CD14-positive monocyte (primary cell): ENCODE results near the gene CHST15. TPM values are rescaled to one million over a fixed set of nuclear protein-coding genes. Genes with fewer than 3 reads are reported as not detected.

Experiments used
- DNase-seq, 3 donors: peaks; one replicate each; pipeline ENCODE4 v3.0.0-alpha.2; 2011 to 2022
- H2AFZ ChIP-seq: 2 replicates; pipeline ENCODE4 v1.6.0; 2012; ENCODE audit warnings: mild to moderate bottlenecking, low read depth, low read length, inconsistent platforms; ENCODE audit not compliant: insufficient read depth, poor library complexity, severe bottlenecking
- H3K27ac ChIP-seq, 2 donors: 1 replicate in 1 of 2; 2 replicates in 1 of 2; pipeline ENCODE4 v1.5.1; 2012 to 2013; ENCODE audit warnings: low read length in 2 of 2, control low read depth in 1 of 2, inconsistent platforms in 1 of 2, low read depth in 1 of 2, mild to moderate bottlenecking in 1 of 2
- H3K27me3 ChIP-seq, 2 donors: one replicate each; pipeline versions ENCODE4 v1.6.0 to v1.6.1; 2011 to 2013; ENCODE audit warnings: low read length in 2 of 2; ENCODE audit not compliant: control insufficient read depth in 2 of 2, insufficient read depth in 2 of 2
- H3K36me3 ChIP-seq, 2 donors: replicated peaks in 1 of 2; 1 replicate in 1 of 2; 2 replicates in 1 of 2; pipeline versions ENCODE4 v1.5.1 to v1.6.1; 2012 to 2013; ENCODE audit warnings: low read length in 2 of 2, control low read depth in 1 of 2, inconsistent platforms in 1 of 2, mild to moderate bottlenecking in 1 of 2; ENCODE audit not compliant: insufficient read depth in 2 of 2, control insufficient read depth in 1 of 2
- H3K4me1 ChIP-seq, 2 donors: 1 replicate in 1 of 2; 2 replicates in 1 of 2; pipeline versions ENCODE4 v1.5.1 to v1.6.1; 2012 to 2013; ENCODE audit warnings: low read length in 2 of 2, control low read depth in 1 of 2, inconsistent platforms in 1 of 2, mild to moderate bottlenecking in 1 of 2, moderate library complexity in 1 of 2; ENCODE audit not compliant: insufficient read depth in 2 of 2, control insufficient read depth in 1 of 2
- H3K4me2 ChIP-seq: replicated peaks from 2 replicates; pipeline ENCODE3; 2012; ENCODE audit warnings: low read length, moderate library complexity, mild to moderate bottlenecking; ENCODE audit not compliant: poor library complexity, severe bottlenecking; ENCODE audit errors: extremely low read depth
- H3K4me3 ChIP-seq, 3 experiments: fragments of 200-600 bp in 1 of 3; sonication (generic) in 1 of 3; replicated peaks in 1 of 3; 1 replicate in 2 of 3; 2 replicates in 1 of 3; pipeline ENCODE4 v1.5.1; 2011 to 2013; ENCODE audit warnings: low read length in 3 of 3, mild to moderate bottlenecking in 3 of 3, control low read depth in 2 of 3, low read depth in 2 of 3, inconsistent platforms in 1 of 3, moderate library complexity in 1 of 3
- H3K79me2 ChIP-seq: 2 replicates; pipeline ENCODE4 v1.6.0; 2012; ENCODE audit warnings: mild to moderate bottlenecking, control low read depth, inconsistent platforms, low read length, moderate library complexity; ENCODE audit not compliant: insufficient read depth
- H3K9ac ChIP-seq: 2 replicates; pipeline ENCODE4 v1.6.0; 2017; ENCODE audit warnings: low read length, mild to moderate bottlenecking; ENCODE audit not compliant: insufficient read depth, poor library complexity, severe bottlenecking
- H3K9me3 ChIP-seq, 2 donors: replicated peaks in 1 of 2; 1 replicate in 1 of 2; 2 replicates in 1 of 2; pipeline versions ENCODE4 v1.5.1 to v1.6.1; 2012 to 2013; ENCODE audit warnings: low read length in 2 of 2, control low read depth in 1 of 2; ENCODE audit not compliant: control insufficient read depth in 1 of 2, insufficient read depth in 1 of 2
- H4K20me1 ChIP-seq: 2 replicates; pipeline ENCODE4 v1.6.0; 2012; ENCODE audit warnings: mild to moderate bottlenecking, low read length, control low read depth, moderate library complexity; ENCODE audit not compliant: insufficient read depth
- H3K27ac Mint-ChIP-seq, 7 donors: one replicate each; pipeline ENCODE4 v1.8.0; 2020; ENCODE audit warnings: mild to moderate bottlenecking in 7 of 7, mixed read lengths in 7 of 7, moderate library complexity in 6 of 7, inconsistent platforms in 2 of 7
- H3K27me3 Mint-ChIP-seq, 3 donors: one replicate each; pipeline ENCODE4 v1.8.0; 2021 to 2022; ENCODE audit warnings: low read depth in 3 of 3, mild to moderate bottlenecking in 3 of 3, mixed read lengths in 3 of 3, moderate library complexity in 3 of 3, inconsistent platforms in 1 of 3
- H3K36me3 Mint-ChIP-seq, 2 donors: one replicate each; pipeline ENCODE4 v1.8.0; 2020; ENCODE audit warnings: mixed read lengths in 2 of 2, inconsistent platforms in 1 of 2, mild to moderate bottlenecking in 1 of 2
- H3K4me1 Mint-ChIP-seq: one replicate; pipeline ENCODE4 v1.8.0; 2020; ENCODE audit warnings: mild to moderate bottlenecking, mixed read lengths
- H3K4me3 Mint-ChIP-seq, 2 donors: one replicate each; pipeline ENCODE4 v1.8.0; 2020; ENCODE audit warnings: mild to moderate bottlenecking in 2 of 2, mixed read lengths in 2 of 2, moderate library complexity in 1 of 2
- H3K9me3 Mint-ChIP-seq, 7 donors: one replicate each; pipeline ENCODE4 v1.8.0; 2020 to 2022; ENCODE audit warnings: mixed read lengths in 7 of 7, mild to moderate bottlenecking in 6 of 7, moderate library complexity in 6 of 7, inconsistent platforms in 2 of 7
- WGBS: methylation state at CpG from one replicate; pipeline ENCODE4 v1.1.5; 2013; ENCODE audit warnings: missing lambda C conversion rate; ENCODE audit not compliant: insufficient coverage; 5-methylcytosine and 5-hydroxymethylcytosine counted together
- intact Hi-C, 2 donors: fragments of 100-400 bp; cut with micrococcal nuclease; formaldehyde crosslinking; loops; one replicate each; pipeline versions ENCODE4 v1.15.0 to v1.15.1; 2023
- polyA plus RNA-seq, 3 donors: library from polyadenylated mRNA; depleted of rRNA in 1 of 3; unstranded in 2 of 3; stranded (reverse) in 1 of 3; fragments of 300-500 nt in 2 of 3; fragments of >200 nt in 1 of 3; fragmentation: Illumina TruSeq in 2 of 3; gene quantifications; 1 replicate in 2 of 3; 2 replicates in 1 of 3; pipeline ENCODE4 v1.2.3, GENCODE V29; 2012 to 2021
- TF ChIP-seq, protein P1 (sequence below): fragments of 200-600 bp; IDR thresholded peaks from one replicate; pipeline ENCODE4 v1.8.0; 2022; ENCODE audit warnings: antibody characterized with exemption, mild to moderate bottlenecking

Gene CHST15
- polyA plus RNA-seq, 3 donors, result 54.4 to 106 (median 87.5) TPM

DNA sequence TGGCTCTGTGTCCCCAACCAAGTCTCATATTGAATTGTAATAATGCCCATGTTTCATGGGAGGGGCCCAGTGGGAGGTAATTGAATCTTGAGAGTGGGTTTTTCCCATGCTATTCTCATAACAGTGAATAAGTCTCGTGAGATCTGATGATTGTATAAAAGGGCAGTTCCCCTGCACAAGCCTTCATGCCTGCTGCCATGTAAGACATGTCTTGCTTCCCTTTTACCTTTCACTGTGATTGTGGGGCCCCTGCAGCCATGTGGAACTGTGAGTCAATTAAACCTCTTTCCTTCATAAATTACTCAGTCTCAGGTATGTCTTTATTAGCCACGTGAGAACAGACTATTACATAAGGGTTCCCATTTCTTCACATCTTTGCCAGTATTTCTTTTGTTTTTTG is 104.7 kb downstream of the CHST15 start:
- no CpG with 5 or more reads among the region's 2 CpGs for WGBS
- Mint-ChIP-seq H3K27me3 (peaks cover 66 to 86% (median 70%) of the 10 kb centered on the region in 3 donors), H3K4me3 (peak overlapping the region in 1 of 2 donors; percentile 87), H3K9me3 (peaks cover 2 to 24% (median 16%) of the 10 kb centered on the region in 7 donors), H3K4me1 (peaks cover 6% of the 10 kb centered on the region), H3K27ac (no peak overlapping the region), H3K36me3 (peaks cover 0 to 12% of the 10 kb centered on the region in 2 donors)
- Histone ChIP-seq H3K27me3 (peaks cover 63 to 70% of the 10 kb centered on the region in 2 donors), H3K36me3 (no peaks in the 10 kb centered on the region), H3K4me1 (peaks cover 4 to 9% of the 10 kb centered on the region in 2 donors), H4K20me1 (no peaks in the 10 kb centered on the region), H3K4me3 (no peak overlapping the region), H3K27ac (no peak overlapping the region), H2AFZ (no peak overlapping the region), H3K4me2 (no peak overlapping the region), H3K9me3 (peaks cover 0 to 24% of the 10 kb centered on the region in 2 donors), H3K79me2 (no peaks in the 10 kb centered on the region), H3K9ac (no peak overlapping the region)
- DNase-seq, result no peak
- intact Hi-C loops, result no loop called here
- TF ChIP-seq, protein P1, sequence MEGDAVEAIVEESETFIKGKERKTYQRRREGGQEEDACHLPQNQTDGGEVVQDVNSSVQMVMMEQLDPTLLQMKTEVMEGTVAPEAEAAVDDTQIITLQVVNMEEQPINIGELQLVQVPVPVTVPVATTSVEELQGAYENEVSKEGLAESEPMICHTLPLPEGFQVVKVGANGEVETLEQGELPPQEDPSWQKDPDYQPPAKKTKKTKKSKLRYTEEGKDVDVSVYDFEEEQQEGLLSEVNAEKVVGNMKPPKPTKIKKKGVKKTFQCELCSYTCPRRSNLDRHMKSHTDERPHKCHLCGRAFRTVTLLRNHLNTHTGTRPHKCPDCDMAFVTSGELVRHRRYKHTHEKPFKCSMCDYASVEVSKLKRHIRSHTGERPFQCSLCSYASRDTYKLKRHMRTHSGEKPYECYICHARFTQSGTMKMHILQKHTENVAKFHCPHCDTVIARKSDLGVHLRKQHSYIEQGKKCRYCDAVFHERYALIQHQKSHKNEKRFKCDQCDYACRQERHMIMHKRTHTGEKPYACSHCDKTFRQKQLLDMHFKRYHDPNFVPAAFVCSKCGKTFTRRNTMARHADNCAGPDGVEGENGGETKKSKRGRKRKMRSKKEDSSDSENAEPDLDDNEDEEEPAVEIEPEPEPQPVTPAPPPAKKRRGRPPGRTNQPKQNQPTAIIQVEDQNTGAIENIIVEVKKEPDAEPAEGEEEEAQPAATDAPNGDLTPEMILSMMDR, result no peak

DNA sequence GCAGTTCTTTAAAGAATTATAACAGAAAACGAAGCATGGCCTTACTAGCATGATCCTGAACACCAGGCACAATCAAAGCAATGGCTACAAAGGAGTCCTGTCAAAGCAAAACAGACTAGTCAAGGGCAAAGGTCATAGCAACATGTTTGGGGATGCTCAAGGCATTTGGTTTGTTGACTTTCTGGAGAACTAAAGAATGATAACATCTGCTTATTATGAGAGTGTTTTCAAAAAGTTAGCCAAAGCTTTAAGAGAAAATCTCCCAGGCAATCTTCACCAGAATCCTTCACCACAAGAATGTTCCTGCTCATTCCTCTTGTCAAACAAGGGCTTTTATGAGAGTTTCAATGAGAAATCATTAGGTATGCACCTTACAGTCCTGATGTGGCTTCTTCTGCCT is 106.7 kb downstream of the CHST15 start:
- Histone ChIP-seq H3K27me3 (peaks cover 58 to 62% of the 10 kb centered on the region in 2 donors), H3K9ac (no peak overlapping the region), H3K79me2 (no peaks in the 10 kb centered on the region), H3K9me3 (peaks cover 0 to 15% of the 10 kb centered on the region in 2 donors), H3K36me3 (no peaks in the 10 kb centered on the region), H3K27ac (no peak overlapping the region), H3K4me3 (no peak overlapping the region), H3K4me1 (peaks cover 0 to 3% of the 10 kb centered on the region in 2 donors), H4K20me1 (no peaks in the 10 kb centered on the region), H2AFZ (no peak overlapping the region), H3K4me2 (no peak overlapping the region)
- H3K36me3 Mint-ChIP-seq, result peaks cover 0 to 9% of the 10 kb centered on the region in 2 donors
- peaks cover 2% of the 10 kb centered on the region for H3K4me1 Mint-ChIP-seq
- no peak overlapping the region for H3K27ac Mint-ChIP-seq
- TF ChIP-seq, protein P1, result no peak
- no peak overlapping the region for H3K4me3 Mint-ChIP-seq
- peaks cover 2 to 20% (median 16%) of the 10 kb centered on the region in 7 donors for H3K9me3 Mint-ChIP-seq
- no peak for DNase-seq
- intact Hi-C loops, result no loop called here
- whole genome bisulfite sequencing, result no CpG with 5 or more reads among the region's 1 CpG
- H3K27me3 Mint-ChIP-seq, result peaks cover 60 to 82% (median 63%) of the 10 kb centered on the region in 3 donors
